Hair follicular keratinocyte (primary cell): ENCODE measurements around the gene ANKRD65. TPM values are rescaled to one million over a fixed set of nuclear protein-coding genes. Genes with fewer than 3 reads are reported as not detected.

Source experiments
- total RNA-seq: library from RNA; depleted of rRNA; stranded (reverse); fragments of >200 nt; gene quantifications from 2 replicates; pipeline ENCODE4 v1.2.3, GENCODE V29; 2015

The ANKRD65 gene
- 4.9 and 5.8 TPM in 2 replicates for total RNA-seq

DNA sequence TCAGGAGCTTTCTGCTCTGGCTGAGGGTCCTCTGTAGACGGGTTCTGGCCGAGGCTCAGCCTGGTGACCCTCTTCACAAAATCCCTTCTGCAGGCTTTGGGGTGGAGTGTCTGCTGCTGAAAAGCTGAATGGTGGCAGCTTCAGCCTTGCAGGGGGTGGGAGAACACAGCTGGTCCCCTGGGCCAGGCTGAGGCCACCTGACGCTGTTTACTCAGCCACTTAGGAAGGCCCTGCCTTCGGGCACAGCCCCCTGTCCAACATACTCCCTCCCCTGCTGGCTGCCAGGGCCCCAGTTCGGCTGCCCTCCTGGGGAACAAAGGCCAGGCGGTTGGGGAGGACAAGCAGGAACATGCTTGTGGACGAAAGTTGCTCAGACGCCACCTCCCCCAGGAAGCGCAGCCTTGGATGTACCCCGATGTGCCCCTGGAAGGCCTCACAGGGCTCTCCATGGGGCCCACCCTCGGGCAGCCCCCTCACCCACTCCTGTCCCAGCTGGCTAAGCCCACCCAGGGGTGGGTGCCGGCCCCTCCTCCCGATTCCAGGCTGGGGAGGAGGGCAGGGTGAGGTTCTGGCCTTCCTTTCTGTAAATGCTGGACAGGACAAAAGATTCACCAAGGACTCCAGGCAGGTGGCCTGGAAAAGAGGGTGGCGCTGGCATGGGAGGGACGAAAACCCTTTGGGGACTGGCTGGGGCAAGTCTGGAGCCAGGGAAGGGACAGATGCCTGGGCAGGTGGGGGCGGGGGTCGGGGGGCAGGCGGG, at the start of gene ANKRD65:
Gene ANKRD65, minus strand, starts transcription at position 130 of the 760 bp plus-strand sequence. CDS start 271 bp downstream, outside the sequence.

DNA sequence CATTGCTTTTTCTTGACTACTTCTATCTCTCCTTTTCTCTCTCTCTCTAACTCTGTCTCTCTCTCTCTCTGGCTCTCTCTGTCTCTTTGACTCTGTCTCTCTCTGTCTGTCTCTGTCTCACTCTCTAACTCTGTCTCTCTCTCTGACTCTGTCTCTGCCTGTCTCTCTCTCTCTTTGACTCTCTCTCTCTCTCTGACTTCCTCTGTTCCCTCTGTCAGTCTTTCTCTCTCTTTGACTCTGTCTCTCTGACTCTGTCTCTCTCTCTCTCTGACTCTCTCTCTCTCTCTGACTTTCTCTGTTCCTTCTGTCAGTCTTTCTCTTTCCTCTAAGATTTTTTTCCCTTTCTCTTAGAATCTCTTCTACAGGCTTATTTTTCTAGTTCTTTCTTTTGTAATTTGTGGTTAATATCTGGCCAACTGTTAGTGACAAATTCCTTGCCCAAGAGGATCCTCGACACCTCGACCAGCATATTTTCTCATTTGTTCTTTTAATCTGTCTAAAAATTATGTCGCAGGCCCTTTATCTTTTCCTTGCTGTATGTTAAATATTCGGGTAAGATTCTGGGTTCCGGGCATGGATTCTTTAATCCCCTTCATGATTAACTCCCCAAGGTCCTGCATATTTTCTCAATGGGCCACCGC, 28.1 kb upstream of the ANKRD65 start, which contains the start of gene ATAD3C:
Gene ATAD3C, plus strand, starts transcription at position 591 of the 641 bp plus-strand sequence. CDS start 995 bp downstream, outside the sequence.

DNA sequence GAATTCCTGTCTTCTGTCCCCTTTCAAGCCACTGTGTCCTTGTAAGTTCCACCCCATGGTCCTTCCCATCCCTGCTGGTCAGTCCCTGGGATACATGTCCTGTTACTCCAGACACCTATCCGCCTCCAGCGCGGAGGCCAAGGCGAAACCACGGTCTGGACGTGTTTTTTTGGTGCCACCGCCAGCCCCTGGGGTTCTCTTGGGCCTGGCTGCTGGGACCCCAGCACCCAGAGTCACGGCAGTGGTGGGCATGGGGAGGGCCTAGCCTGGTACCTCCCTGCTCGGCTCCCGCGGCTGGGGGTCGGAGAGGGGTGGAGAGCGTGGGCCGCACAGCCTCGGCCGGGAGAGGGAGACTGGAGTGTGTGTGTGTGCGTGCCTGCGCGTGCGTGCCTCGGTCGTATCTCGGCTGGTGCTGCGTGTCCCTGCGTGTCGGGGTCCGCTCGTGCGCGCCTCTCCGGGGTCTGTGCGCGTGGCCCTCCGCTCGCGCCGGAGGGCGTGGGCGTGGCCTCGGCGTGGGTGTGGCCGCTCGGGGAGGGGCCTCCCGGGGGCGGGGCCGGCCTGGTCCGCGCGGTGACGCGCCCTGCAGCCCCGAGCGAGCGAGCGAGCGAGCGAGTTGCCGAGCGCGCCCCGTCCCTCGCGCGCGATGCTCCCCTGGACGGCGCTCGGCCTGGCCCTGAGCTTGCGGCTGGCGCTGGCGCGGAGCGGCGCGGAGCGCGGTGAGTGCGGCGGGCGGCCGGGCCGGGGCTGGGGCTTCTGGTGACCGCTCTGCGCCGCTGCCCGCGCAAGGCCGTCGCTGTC, 14.2 kb upstream of the ANKRD65 start, which contains the start of gene VWA1:
Gene VWA1, plus strand, starts transcription at position 585 of the 798 bp plus-strand sequence. Its CDS starts 59 bp downstream, at position 644.

DNA sequence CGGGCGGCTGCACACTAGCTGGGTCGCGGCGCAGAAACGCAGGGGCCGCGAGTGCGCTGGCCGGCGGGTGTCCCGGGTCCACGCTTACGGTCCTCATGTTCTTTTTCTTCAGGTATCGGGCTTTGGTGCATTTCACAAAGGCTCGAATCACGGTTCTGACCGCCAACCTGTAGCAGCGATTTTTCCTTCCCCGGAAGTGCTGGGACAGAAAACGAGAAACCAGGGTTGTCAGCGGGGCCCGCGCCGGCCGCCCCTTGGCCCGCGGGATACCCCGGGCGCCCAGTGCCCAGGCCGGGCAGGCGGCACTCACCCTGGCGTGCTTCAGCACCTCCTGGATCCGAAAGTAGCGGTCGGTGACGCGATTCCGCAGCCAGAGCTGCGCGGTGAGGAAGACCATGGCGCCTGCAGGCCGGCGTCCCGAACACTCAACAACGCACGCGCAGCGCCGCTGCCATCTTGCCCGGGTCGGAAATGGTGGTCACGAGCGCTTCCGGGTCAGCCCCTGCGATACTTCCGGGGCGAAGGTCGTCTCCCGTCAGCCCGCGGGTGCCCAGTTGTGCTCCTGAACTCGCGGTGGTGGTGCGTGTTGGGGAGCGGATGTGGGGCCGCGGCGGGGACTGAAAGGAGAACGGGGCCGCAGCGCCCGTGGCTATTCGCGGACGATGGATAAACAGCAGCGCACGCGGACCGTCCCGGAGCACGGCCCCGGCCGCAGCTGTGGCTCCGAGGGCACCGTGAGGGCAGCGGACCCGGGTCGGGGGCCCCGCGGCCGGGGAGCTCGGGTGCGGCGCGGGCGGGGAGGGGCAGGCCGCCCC, 14.0 kb downstream of the ANKRD65 start, which contains the start of gene MRPL20:
Gene MRPL20, minus strand, starts transcription at position 473 of the 815 bp plus-strand sequence. Its CDS starts 76 bp downstream, at position 397.

DNA sequence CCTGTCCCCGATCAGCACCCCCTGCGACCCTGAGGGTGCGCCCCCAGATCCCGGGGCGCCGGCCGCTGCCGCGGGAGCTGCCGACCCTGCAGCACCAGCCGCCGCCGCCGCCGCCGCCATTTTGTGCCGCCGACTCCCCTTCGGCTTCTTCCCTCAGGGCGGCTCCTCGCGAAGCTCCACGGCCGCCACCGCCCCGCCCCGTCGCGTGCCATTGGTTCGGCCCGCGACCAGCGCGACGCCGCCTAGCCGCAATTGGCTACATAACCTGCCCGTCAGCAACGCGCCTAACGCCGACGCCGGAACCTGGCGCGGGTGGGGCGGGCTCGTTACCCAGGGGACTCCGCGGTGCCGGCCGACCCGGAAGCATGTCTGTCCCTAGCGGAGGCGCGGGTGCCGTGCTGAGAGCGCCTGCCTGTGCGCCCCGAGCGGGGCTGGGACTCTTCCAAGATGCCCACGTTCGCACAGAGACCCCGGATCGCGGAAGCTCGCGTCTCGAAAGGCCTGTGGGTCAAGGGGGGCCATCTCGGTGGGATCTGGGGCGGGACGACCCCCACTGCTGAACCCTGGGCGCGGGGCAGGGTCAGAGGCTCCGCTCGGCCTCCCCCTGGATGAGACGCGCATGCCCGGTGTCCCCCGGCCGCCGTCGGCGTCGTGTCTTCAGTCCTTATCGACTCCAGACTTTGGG, 21.7 kb downstream of the ANKRD65 start, which contains the start of gene CCNL2:
Gene CCNL2, minus strand, starts transcription at position 149 of the 685 bp plus-strand sequence. Its CDS starts 29 bp downstream, at position 120.

DNA sequence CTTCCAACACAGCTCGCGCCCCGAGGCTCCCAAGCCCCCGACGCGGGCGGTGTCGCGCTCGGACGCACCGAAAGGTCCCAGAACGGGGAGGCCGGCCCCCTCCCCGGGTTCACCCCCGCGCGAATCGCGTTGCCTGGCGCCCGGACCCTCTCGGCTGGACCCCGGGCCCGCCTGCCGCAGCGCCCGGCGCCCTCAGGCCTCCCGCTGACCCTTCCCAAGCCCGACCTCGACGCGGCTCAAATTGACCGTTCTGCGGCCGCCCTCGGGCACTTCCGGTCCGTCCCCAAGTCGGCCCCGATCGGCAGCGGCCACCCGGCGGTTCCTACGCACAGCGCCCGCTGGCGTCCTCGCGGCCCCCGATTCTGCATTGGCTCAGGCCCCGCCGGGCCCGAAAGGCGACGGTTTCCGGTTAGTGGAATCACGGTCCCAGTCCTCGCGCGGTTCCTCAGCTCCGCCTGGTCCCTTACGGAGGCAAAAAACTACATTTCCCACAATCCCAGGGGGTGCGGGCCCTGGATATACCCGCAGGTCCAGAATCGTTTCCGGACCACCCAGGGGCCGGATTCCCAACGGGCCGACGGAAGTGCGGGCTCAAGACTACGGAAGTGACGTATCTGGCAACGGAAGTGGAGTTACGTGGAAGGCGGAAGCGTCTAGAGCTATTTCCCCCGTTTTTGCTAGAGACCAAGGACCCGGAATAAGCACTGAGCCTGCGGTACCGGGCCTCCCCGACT, 46.0 kb downstream of the ANKRD65 start, which contains the start of gene AURKAIP1:
Gene AURKAIP1, minus strand, starts transcription at position 279 of the 734 bp plus-strand sequence. CDS start 451 bp downstream, outside the sequence.

Other genes with a start within 250 kb of the ANKRD65 start
- gene TTLL10, start 247.4 kb downstream of the ANKRD65 start, total RNA-seq = not detected in 2 replicates
- gene TNFRSF18, start 214.7 kb downstream of the ANKRD65 start, total RNA-seq = not detected in 2 replicates
- not detected in 2 replicates for gene TNFRSF4, start 207.1 kb downstream of the ANKRD65 start, total RNA-seq
- gene SDF4, start 189.3 kb downstream of the ANKRD65 start, total RNA-seq = 146 and 147 TPM in 2 replicates
- gene B3GALT6, start 189.0 kb downstream of the ANKRD65 start, total RNA-seq = 20.5 and 27.3 TPM in 2 replicates
- 1.5 TPM in 1 of 2 replicates, not detected in the other for gene C1QTNF12, start 174.6 kb downstream of the ANKRD65 start, total RNA-seq
- gene UBE2J2, start 147.4 kb downstream of the ANKRD65 start, total RNA-seq = 28.3 and 55.2 TPM in 2 replicates
- gene SCNN1D, start 140.8 kb downstream of the ANKRD65 start, total RNA-seq = 0.08 and 0.16 TPM in 2 replicates
- gene ACAP3, start 113.3 kb downstream of the ANKRD65 start, total RNA-seq = 17.6 and 25.7 TPM in 2 replicates
- gene PUSL1, start 112.7 kb downstream of the ANKRD65 start, total RNA-seq = 41.2 and 61.1 TPM in 2 replicates
- 78.0 and 80.0 TPM in 2 replicates for gene INTS11, start 96.6 kb downstream of the ANKRD65 start, total RNA-seq
- 29.1 and 32.2 TPM in 2 replicates for gene CPTP, start 96.5 kb downstream of the ANKRD65 start, total RNA-seq
- under 0.01 TPM in 1 of 2 replicates, not detected in the other for gene TAS1R3, start 90.0 kb downstream of the ANKRD65 start, total RNA-seq
- gene DVL1, start 71.9 kb downstream of the ANKRD65 start, total RNA-seq = 109 and 156 TPM in 2 replicates
- 0.39 and 2.0 TPM in 2 replicates for gene MXRA8, start 62.7 kb downstream of the ANKRD65 start, total RNA-seq
- 170 and 228 TPM in 2 replicates for gene AURKAIP1, start 46.1 kb downstream of the ANKRD65 start, total RNA-seq
- 39.0 and 54.7 TPM in 2 replicates for gene CCNL2, start 21.9 kb downstream of the ANKRD65 start, total RNA-seq
- gene MRPL20, start 14.0 kb downstream of the ANKRD65 start, total RNA-seq = 106 and 211 TPM in 2 replicates
- 7.6 and 12.5 TPM in 2 replicates for gene VWA1, start 14.4 kb upstream of the ANKRD65 start, total RNA-seq
- not detected in 2 replicates for gene ATAD3C, start 28.4 kb upstream of the ANKRD65 start, total RNA-seq
- 15.9 and 49.1 TPM in 2 replicates for gene ATAD3B, start 50.5 kb upstream of the ANKRD65 start, total RNA-seq
- 40.2 and 78.4 TPM in 2 replicates for gene ATAD3A, start 90.9 kb upstream of the ANKRD65 start, total RNA-seq
- gene TMEM240, start 119.3 kb upstream of the ANKRD65 start, total RNA-seq = not detected in 2 replicates
- gene SSU72, start 153.6 kb upstream of the ANKRD65 start, total RNA-seq = 130 and 156 TPM in 2 replicates
- gene FNDC10, start 178.9 kb upstream of the ANKRD65 start, total RNA-seq = 3.5 and 4.7 TPM in 2 replicates
- 24.0 and 45.4 TPM in 2 replicates for gene MIB2, start 194.2 kb upstream of the ANKRD65 start, total RNA-seq
- 0.08 and 3.7 TPM in 2 replicates for gene MMP23B, start 210.9 kb upstream of the ANKRD65 start, total RNA-seq
- gene CDK11B, start 237.7 kb upstream of the ANKRD65 start, total RNA-seq = 9.0 and 14.0 TPM in 2 replicates